GM21526 (cell line): ENCODE results near the gene ARL17A.
"Not testable (repeated sequence)": the region's sequence is repeated elsewhere in the genome, so short reads cannot be mapped to it uniquely, and the experiment has no call there.

Experiments
- ATAC-seq: cut with Tn5 transposase; IDR thresholded peaks from one replicate; pipeline ENCODE4 v1.9.1; 2021; ENCODE audit warnings: moderate library complexity; ENCODE audit not compliant: unreplicated experiment, low FRiP score

ARL17A gene

DNA sequence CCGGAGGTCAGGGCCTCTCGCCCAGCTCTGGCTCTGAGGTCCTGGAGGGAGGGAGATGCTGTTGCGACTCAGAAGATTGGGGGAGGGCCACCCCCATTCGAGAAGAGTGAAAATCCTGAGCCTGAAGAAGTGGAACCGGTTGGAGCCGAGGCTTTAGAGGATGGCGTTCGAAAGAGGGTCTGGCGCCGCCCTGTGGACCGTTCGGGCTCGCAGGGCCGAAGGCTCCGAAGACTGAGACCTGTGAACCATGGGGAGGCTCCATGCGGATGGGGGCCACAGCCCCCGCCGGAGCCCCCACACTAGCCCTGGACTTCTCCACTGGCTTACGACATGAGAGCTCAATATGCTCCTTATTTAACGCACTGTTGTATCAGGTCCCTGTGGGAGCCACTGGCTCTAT is 20.3 kb downstream of the ARL17A start:
- not testable (repeated sequence) for ATAC-seq

DNA sequence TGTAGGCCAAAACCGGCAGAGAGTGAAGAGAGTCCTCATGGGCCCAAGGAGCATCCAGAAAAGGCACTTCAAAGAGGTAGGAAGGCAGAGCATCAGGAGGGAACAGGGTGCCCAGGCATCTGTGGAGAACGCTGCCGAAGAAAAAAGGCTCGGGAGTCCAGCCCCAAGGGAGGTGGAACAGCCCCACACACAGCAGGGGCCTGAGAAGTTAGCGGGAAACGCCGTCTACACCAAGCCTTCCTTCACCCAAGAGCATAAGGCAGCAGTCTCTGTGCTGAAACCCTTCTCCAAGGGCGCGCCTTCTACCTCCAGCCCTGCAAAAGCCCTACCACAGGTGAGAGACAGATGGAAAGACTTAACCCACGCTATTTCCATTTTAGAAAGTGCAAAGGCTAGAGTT is 30.9 kb downstream of the ARL17A start:
- ATAC-seq, result not testable (repeated sequence)

- ATAC-seq, result not testable (repeated sequence)
These were observed 44.8 kb downstream of the ARL17A start for GRCh38 chr17:46534716-46535115.

DNA sequence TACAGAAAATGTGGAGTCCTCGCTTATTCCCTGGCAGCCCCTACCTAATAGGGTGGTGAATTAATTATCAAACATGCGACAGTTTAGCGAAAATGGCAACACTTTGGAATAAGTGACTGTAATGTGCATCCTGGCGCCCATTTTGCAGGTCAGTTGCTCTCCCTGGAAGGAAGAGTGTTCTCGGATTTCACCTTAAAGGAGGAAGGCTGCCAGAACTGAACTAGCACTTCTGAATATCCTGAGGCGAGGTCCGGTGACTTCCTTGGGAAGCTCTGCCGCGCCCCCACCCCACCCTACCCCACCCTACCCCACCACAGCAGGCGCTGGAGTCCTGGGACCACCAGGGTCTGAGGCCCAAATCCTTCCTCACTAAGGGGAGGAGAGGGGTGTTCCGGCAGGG is 67.3 kb downstream of the ARL17A start, which contains the start of gene LRRC37A2:
LRRC37A2 (plus strand) TSS at position 301 of the 400 bp plus-strand sequence. CDS start 245 bp downstream, outside the sequence.
- ATAC-seq, result not testable (repeated sequence)

GRCh38 chr17:46505896-46506295 is 73.6 kb downstream of the ARL17A start:
- not testable (repeated sequence) for ATAC-seq

DNA sequence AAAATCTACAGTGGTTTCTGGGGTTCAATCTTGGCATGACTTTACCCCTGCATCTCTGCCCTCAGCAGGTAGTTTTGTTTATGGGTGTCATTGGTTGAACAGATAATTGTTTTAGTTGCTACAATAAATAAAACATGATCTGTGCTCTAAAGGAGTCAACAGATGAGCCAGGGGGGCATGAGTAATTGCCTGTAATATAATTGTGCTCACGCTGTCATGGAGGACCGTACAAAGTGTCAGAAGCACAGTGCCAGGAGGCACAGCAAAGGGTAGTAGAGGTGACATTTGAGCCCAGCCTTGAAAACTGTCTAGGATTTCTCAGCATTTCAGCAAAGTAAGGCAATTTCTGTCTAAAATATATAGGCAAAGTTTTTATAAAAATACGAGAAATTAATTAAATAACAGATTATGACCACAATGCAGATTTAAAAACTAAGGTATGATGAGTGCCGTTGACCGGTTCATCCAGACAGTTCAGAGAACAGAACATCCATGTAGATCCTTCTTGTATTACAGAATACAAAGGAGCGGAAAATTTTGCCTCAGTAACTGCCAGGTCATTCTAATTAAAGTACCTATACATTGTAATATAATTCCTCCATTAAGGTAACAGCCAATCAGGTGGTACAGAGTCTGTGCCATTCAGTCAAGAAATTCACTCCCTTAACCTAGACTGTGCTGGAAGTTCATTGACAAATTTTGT is 79.9 kb downstream of the ARL17A start:
- ATAC-seq, result not testable (repeated sequence)

GRCh38 chr17:46492021-46492420 is 87.5 kb downstream of the ARL17A start:
- not testable (repeated sequence) for ATAC-seq

DNA sequence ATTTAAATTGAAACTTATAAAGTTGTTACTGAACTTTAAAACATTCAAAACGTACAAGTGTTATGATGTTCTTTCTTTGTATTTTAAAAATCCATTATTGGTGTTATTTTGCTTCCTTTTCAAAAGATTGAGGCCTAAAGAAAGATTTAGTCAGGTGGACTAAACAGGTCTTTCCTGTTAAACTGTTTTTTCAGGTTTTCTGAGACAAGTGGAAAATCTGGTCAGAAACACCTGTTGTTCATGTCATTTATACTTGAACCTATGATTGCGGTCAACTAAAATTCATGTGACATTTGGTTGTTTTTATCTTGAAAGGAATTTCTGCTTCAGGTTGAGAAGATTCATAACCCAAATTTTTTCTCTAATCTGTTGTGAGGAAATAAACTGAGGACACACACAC is 98.2 kb downstream of the ARL17A start:
- ATAC-seq, result not testable (repeated sequence)

DNA sequence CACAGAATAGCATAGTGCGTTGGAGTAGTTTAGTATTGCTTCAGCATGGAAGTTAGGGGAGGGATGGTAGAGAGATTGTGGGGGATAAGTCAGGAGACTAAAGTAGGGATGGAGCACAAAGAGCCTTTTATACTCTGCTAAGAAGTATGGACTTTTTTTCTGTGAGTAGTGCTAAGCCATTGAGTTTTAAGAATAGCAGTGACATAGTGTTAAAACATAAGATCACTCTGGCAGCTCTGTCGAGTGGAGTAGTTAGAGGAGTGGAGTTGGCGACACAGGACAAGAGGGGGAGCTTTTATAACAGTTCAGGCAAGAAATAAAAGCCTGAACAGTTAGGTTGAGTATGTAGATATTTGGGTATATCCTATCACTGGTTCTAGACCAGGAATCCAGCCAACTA is 100.7 kb downstream of the ARL17A start:
- ATAC-seq, result not testable (repeated sequence)

DNA sequence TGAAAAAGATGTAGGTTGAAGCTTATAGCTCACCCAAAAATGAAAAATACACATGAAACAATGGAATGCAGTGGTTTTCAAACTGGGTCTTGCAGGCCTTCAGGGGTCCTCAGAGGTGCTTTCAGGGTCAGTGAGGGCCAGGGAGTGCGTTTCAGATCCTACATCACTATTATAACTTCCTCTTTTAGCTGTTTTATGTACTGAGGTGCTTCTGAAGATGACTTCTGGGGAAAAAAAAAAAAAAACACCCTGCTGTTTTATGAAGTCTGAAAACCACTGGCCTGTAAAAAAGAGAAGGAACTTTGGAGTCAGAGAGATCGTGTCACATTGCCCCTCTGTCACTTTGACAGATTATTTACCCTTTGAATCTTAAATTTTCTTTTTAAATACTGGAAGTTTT is 103.9 kb downstream of the ARL17A start:
- ATAC-seq, result not testable (repeated sequence)

- not testable (repeated sequence) for ATAC-seq
These were observed 105.0 kb downstream of the ARL17A start for GRCh38 chr17:46474489-46474888.

DNA sequence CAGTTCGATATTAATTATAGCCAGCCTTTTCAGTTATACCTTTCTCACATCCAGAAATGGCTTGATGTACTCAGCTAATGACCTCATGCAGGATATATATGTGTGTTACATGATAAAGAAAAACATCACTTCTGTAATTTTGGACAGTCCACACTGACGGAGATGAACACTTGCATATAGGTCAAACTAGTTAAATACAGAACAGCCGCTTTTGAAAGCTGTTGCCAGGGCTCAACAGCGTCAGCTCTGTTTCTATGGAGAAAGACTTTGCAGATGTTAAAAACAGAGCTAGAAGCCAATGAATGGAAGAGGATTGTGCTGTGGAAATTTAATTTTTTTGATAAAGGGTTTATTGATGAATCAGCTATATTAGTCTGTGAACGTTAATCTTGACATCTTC is 111.9 kb downstream of the ARL17A start:
- ATAC-seq, result not testable (repeated sequence)
